Stimulated activated CD4-positive, alpha-beta T cell treated with anti-CD3 and anti-CD28 coated beads, Interleukin-4, amount 100 ng/mL, for 24 hours (primary cell): ENCODE data around the gene TSPAN32.

Experiments used
- DNase-seq: peaks from one replicate; pipeline ENCODE4 v3.0.0-alpha.2; 2020

Gene TSPAN32

GRCh38 chr11:2301631-2302305 is at the start of gene TSPAN32, which contains the start of gene C11orf21:
TSS of gene TSPAN32 (plus strand) at chr11:2302013. CDS start at chr11:2302150, 137 bp downstream.
TSS of gene C11orf21 (minus strand) at chr11:2301918. CDS start at chr11:2301808, 110 bp downstream.
- peak; percentile 59 for DNase-seq

- no peak for DNase-seq
Observed at GRCh38 chr11:2252018-2252417, 49.8 kb upstream of the TSPAN32 start.

- DNase-seq = no peak
Observed at GRCh38 chr11:2256293-2256913, 45.4 kb upstream of the TSPAN32 start.

- DNase-seq = no peak
Observed at GRCh38 chr11:2256951-2257700, 44.7 kb upstream of the TSPAN32 start.

- DNase-seq = no peak
Observed at GRCh38 chr11:2258501-2259465, 43.0 kb upstream of the TSPAN32 start.

- DNase-seq = no peak
Observed at GRCh38 chr11:2259466-2259830, 42.4 kb upstream of the TSPAN32 start.

- DNase-seq = no peak
Observed at GRCh38 chr11:2259897-2260451, 41.8 kb upstream of the TSPAN32 start.

GRCh38 chr11:2260491-2261364 is 41.1 kb upstream of the TSPAN32 start:
- no peak for DNase-seq

GRCh38 chr11:2261436-2262230 is 40.2 kb upstream of the TSPAN32 start:
- DNase-seq = no peak

GRCh38 chr11:2262301-2263070 is 39.3 kb upstream of the TSPAN32 start:
- DNase-seq = no peak

GRCh38 chr11:2263071-2263565 is 38.7 kb upstream of the TSPAN32 start:
- no peak for DNase-seq

GRCh38 chr11:2263724-2264360 is 38.0 kb upstream of the TSPAN32 start:
- no peak for DNase-seq

- no peak for DNase-seq
Observed at GRCh38 chr11:2264366-2265053, 37.3 kb upstream of the TSPAN32 start.

GRCh38 chr11:2265396-2265795 is 36.4 kb upstream of the TSPAN32 start:
- peak; percentile 29 for DNase-seq

- no peak for DNase-seq
Observed at GRCh38 chr11:2265854-2266585, 35.8 kb upstream of the TSPAN32 start.

GRCh38 chr11:2266586-2267305 is 35.1 kb upstream of the TSPAN32 start:
- no peak for DNase-seq

GRCh38 chr11:2267306-2267850 is 34.4 kb upstream of the TSPAN32 start:
- no peak for DNase-seq
